Ammon's horn (tissue), 1 donor: ENCODE data around the gene DNAH17.

Source experiments
- DNase-seq: peaks from one replicate; pipeline ENCODE4 v3.0.0-alpha.2; 2016; ENCODE audit warnings: low spot score

Gene DNAH17

GRCh38 chr17:78411241-78411857 lies 165.8 kb downstream of the DNAH17 start:
- no peak for DNase-seq

- DNase-seq, result no peak
Observed at GRCh38 chr17:78409191-78409928, 167.8 kb downstream of the DNAH17 start.

GRCh38 chr17:78408476-78409050 lies 168.6 kb downstream of the DNAH17 start:
- no peak for DNase-seq

GRCh38 chr17:78407387-78408000 lies 169.7 kb downstream of the DNAH17 start:
- DNase-seq, result no peak

GRCh38 chr17:78406920-78407319 lies 170.3 kb downstream of the DNAH17 start:
- no peak for DNase-seq

GRCh38 chr17:78406396-78406795 lies 170.8 kb downstream of the DNAH17 start:
- DNase-seq, result no peak

- DNase-seq, result no peak
Observed at GRCh38 chr17:78403822-78404221, 173.4 kb downstream of the DNAH17 start.

- DNase-seq, result no peak
Observed at GRCh38 chr17:78401891-78402290, 175.3 kb downstream of the DNAH17 start.

GRCh38 chr17:78401246-78401645 lies 175.9 kb downstream of the DNAH17 start:
- no peak for DNase-seq

GRCh38 chr17:78400581-78401240 lies 176.5 kb downstream of the DNAH17 start:
- no peak for DNase-seq

- DNase-seq, result no peak
Observed at GRCh38 chr17:78399693-78400144, 177.5 kb downstream of the DNAH17 start.

GRCh38 chr17:78399028-78399692 lies 178.0 kb downstream of the DNAH17 start:
- no peak for DNase-seq

GRCh38 chr17:78398390-78398789 lies 178.8 kb downstream of the DNAH17 start:
- no peak for DNase-seq

- DNase-seq, result no peak
Observed at GRCh38 chr17:78397681-78398101, 179.5 kb downstream of the DNAH17 start.

- DNase-seq, result no peak
Observed at GRCh38 chr17:78396441-78397337, 180.5 kb downstream of the DNAH17 start.

- DNase-seq, result no peak
Observed at GRCh38 chr17:78395155-78395554, 182.0 kb downstream of the DNAH17 start.

GRCh38 chr17:78394209-78394608 lies 183.0 kb downstream of the DNAH17 start:
- DNase-seq, result no peak

GRCh38 chr17:78393575-78393974 lies 183.6 kb downstream of the DNAH17 start:
- DNase-seq, result no peak

- no peak for DNase-seq
Observed at GRCh38 chr17:78392295-78392694, 184.9 kb downstream of the DNAH17 start.

GRCh38 chr17:78391843-78392242 lies 185.4 kb downstream of the DNAH17 start:
- DNase-seq, result no peak

GRCh38 chr17:78391051-78391431 lies 186.2 kb downstream of the DNAH17 start:
- DNase-seq, result no peak
